Measurements from ENCODE around the gene SIRT4. TPM values are rescaled to one million over a fixed set of nuclear protein-coding genes. Genes with fewer than 3 reads are reported as not detected.

SIRT4 gene
- polyA plus RNA-seq, 4 donors, result 3.3 to 4.6 (median 4.1) TPM

Other genes starting within 250 kb of the SIRT4 start
- 10 to 100 TPM; 35.6 to 44.2 (median 37.2) TPM for gene RAB35, start 185.6 kb upstream of the SIRT4 start, polyA plus RNA-seq (ENCODE audit: insufficient read length in 4 of 4)
- 10 to 100 TPM; 46.8 to 66.2 (median 51.2) TPM for gene GCN1, start 107.6 kb upstream of the SIRT4 start, polyA plus RNA-seq (ENCODE audit: insufficient read length in 4 of 4)
- gene RPLP0, start 101.2 kb upstream of the SIRT4 start, polyA plus RNA-seq (ENCODE audit: insufficient read length in 4 of 4), result 1,000 to 10,000 TPM; 2,639 to 2,878 (median 2,698) TPM
- gene PXN, start 36.6 kb upstream of the SIRT4 start, polyA plus RNA-seq (ENCODE audit: insufficient read length in 4 of 4), result 10 to 100 TPM; 56.8 to 81.1 (median 64.3) TPM
- gene RNU4-2, start 10.4 kb upstream of the SIRT4 start, polyA plus RNA-seq (ENCODE audit: insufficient read length in 4 of 4), result not detected
- not detected for gene RNU4-1, start 9.1 kb upstream of the SIRT4 start, polyA plus RNA-seq (ENCODE audit: insufficient read length in 4 of 4)
- under 1 TPM in 3 of 4 donors, not detected in 1; 0.33 to 0.59 (median 0.46) TPM for gene PLA2G1B, start 25.5 kb downstream of the SIRT4 start, polyA plus RNA-seq (ENCODE audit: insufficient read length in 4 of 4)
- 10 to 100 TPM in 3 of 4 donors, 1 to 10 TPM in 1; 8.9 to 30.0 (median 22.9) TPM for gene MSI1, start 66.8 kb downstream of the SIRT4 start, polyA plus RNA-seq (ENCODE audit: insufficient read length in 4 of 4)
- gene COX6A1, start 135.8 kb downstream of the SIRT4 start, polyA plus RNA-seq (ENCODE audit: insufficient read length in 4 of 4), result 100 to 1,000 TPM; 177 to 336 (median 300) TPM
- 10 to 100 TPM; 28.0 to 48.6 (median 41.9) TPM for gene TRIAP1, start 144.1 kb downstream of the SIRT4 start, polyA plus RNA-seq (ENCODE audit: insufficient read length in 4 of 4)
- 10 to 100 TPM; 23.5 to 36.0 (median 35.3) TPM for gene GATC, start 144.1 kb downstream of the SIRT4 start, polyA plus RNA-seq (ENCODE audit: insufficient read length in 4 of 4)
- 100 to 1,000 TPM; 165 to 255 (median 212) TPM for gene SRSF9, start 167.4 kb downstream of the SIRT4 start, polyA plus RNA-seq (ENCODE audit: insufficient read length in 4 of 4)
- gene DYNLL1, start 193.8 kb downstream of the SIRT4 start, polyA plus RNA-seq (ENCODE audit: insufficient read length in 4 of 4), result 100 to 1,000 TPM; 450 to 544 (median 503) TPM
- gene COQ5, start 226.8 kb downstream of the SIRT4 start, polyA plus RNA-seq (ENCODE audit: insufficient read length in 4 of 4), result 10 to 100 TPM; 34.8 to 70.0 (median 64.7) TPM
- 100 to 1,000 TPM; 167 to 293 (median 198) TPM for gene RNF10, start 232.0 kb downstream of the SIRT4 start, polyA plus RNA-seq (ENCODE audit: insufficient read length in 4 of 4)

Data from left renal pelvis (tissue), 4 donors.